Measurements from ENCODE around the gene GTF3C1. TPM values are rescaled to one million over a fixed set of nuclear protein-coding genes. Genes with fewer than 3 reads are reported as not detected.

Gene GTF3C1
- total RNA-seq, 1 donor from 2014 or later = 125 TPM

DNA sequence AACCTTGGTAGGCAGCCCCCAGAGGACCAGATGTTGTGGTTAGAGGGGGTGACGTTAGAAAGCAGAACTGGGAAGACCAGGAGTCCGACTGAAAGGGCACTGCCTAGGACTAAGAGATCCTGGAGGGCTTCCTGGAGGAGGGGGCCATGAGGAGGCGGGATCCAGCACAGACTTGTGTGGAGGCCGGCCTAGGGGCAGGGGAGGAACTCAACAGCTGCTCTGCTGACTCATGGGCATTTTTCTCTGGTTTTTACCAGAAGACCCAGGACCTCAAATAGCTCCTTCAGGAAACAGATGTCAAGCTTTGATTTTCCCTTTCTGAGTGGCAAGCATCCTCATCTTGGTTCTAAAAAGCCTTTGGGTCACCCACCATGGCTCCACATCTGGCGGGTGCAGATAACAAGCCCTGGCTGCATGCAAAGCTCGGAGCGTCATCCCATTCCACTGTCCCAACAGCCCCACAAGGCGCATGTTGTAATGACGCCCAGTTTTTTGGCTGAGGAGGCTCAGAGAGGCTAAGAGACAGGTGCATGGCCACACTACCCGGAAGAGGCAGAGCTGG, 118.7 kb downstream of the GTF3C1 start:
- TF ChIP-seq, protein P1, sequence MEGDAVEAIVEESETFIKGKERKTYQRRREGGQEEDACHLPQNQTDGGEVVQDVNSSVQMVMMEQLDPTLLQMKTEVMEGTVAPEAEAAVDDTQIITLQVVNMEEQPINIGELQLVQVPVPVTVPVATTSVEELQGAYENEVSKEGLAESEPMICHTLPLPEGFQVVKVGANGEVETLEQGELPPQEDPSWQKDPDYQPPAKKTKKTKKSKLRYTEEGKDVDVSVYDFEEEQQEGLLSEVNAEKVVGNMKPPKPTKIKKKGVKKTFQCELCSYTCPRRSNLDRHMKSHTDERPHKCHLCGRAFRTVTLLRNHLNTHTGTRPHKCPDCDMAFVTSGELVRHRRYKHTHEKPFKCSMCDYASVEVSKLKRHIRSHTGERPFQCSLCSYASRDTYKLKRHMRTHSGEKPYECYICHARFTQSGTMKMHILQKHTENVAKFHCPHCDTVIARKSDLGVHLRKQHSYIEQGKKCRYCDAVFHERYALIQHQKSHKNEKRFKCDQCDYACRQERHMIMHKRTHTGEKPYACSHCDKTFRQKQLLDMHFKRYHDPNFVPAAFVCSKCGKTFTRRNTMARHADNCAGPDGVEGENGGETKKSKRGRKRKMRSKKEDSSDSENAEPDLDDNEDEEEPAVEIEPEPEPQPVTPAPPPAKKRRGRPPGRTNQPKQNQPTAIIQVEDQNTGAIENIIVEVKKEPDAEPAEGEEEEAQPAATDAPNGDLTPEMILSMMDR (conservative IDR thresholded peaks at IDR 0.05) = no peak
- no peaks in the 10 kb centered on the region for H3K36me3 Mint-ChIP-seq (ENCODE audit: low read depth)
- no peaks in the 10 kb centered on the region for H3K27me3 Mint-ChIP-seq (ENCODE audit: low read depth)
- DNase-seq (ENCODE audit: low read depth, low spot score) = no peak
- H3K4me1 Mint-ChIP-seq = peaks cover 8% of the 10 kb centered on the region
- H3K4me3 Mint-ChIP-seq = no peak overlapping the region
- H3K9me3 Mint-ChIP-seq = no peaks in the 10 kb centered on the region
- H3K27ac Mint-ChIP-seq (ENCODE audit: unreplicated experiment) = no peak overlapping the region

DNA sequence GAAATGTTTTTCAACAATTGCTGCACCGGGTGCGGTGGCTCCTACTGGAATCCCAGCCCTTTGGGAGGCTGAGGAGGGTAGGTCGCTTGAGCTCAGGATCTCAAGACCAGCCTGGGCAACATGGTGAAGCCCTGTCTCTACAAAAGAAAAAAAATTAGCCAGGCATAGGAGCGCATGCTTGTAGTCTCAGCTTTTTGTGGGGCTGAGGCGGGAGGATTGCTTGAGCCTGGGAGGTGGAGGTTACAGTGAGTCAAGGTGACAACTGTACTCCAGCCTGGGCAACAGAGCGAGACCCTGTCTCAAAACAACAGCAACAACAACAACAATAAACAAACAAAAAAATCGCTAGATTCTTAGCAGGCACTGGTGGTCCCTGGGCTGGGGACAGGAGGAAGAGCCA, 119.2 kb downstream of the GTF3C1 start:
- Mint-ChIP-seq H3K4me1 (peaks cover 8% of the 10 kb centered on the region), H3K27me3 (ENCODE audit: low read depth) (no peaks in the 10 kb centered on the region), H3K9me3 (no peaks in the 10 kb centered on the region), H3K27ac (ENCODE audit: unreplicated experiment) (no peak overlapping the region), H3K4me3 (no peak overlapping the region), H3K36me3 (ENCODE audit: low read depth) (no peaks in the 10 kb centered on the region)
- no peak for DNase-seq (ENCODE audit: low read depth, low spot score)
- TF ChIP-seq, protein P1 (conservative IDR thresholded peaks at IDR 0.05) = no peak

DNA sequence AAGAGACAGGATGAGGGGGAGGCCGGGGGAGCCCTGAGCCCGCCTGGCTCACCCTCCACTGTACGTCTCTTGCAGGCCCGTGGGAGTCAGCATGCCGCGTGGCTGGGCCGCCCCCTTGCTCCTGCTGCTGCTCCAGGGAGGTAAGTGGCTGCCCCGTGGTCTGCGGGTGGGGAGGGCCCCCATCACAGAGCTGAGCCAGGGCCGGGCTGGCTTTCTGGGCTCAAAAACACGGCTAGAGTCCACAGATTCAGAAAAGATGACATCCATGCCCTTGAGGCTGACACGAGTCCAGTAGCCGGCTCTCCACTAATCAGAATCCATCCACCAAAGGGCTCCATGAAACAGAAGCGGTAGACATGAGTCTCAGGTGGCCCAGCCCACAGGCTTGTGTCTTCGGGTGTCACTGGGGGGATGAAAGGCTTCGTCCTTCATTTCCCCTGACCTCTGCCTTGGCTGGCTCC, 119.7 kb downstream of the GTF3C1 start:
- TF ChIP-seq, protein P1 (conservative IDR thresholded peaks at IDR 0.05) = no peak
- no peaks in the 10 kb centered on the region for H3K36me3 Mint-ChIP-seq (ENCODE audit: low read depth)
- DNase-seq (ENCODE audit: low read depth, low spot score) = no peak
- H3K4me1 Mint-ChIP-seq = peaks cover 8% of the 10 kb centered on the region
- no peak overlapping the region for H3K4me3 Mint-ChIP-seq
- no peaks in the 10 kb centered on the region for H3K9me3 Mint-ChIP-seq
- H3K27me3 Mint-ChIP-seq (ENCODE audit: low read depth) = no peaks in the 10 kb centered on the region
- no peak overlapping the region for H3K27ac Mint-ChIP-seq (ENCODE audit: unreplicated experiment)

DNA sequence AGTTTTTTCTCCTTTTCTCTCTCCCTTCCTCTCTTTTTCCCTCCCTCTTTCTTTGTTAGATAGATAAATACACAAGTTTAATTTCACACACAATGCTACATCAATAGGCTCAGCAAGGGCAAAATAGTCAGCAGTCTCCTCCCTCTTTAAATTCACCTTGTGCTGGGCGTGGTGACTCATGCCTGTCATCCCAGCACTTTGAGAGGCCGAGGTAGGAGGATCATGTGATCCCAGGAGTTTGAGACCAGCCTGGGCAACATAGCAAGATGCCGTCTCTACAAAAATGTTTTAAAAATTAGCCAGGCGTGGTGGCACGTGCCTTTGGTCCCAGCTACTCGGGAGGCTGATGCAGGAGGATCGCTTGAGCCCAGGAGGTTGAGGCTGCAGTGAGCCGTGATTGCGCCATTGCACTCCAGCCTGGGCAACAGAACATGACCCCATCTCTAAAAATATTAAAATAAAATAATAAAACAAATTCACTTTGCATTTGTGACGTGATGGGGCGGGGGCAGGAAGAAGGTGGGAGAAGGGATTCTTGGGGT, 120.3 kb downstream of the GTF3C1 start:
- peaks cover 8% of the 10 kb centered on the region for H3K4me1 Mint-ChIP-seq
- no peak overlapping the region for H3K27ac Mint-ChIP-seq (ENCODE audit: unreplicated experiment)
- no peaks in the 10 kb centered on the region for H3K27me3 Mint-ChIP-seq (ENCODE audit: low read depth)
- TF ChIP-seq, protein P1 (conservative IDR thresholded peaks at IDR 0.05) = no peak
- H3K4me3 Mint-ChIP-seq = no peak overlapping the region
- no peaks in the 10 kb centered on the region for H3K9me3 Mint-ChIP-seq
- no peak for DNase-seq (ENCODE audit: low read depth, low spot score)
- H3K36me3 Mint-ChIP-seq (ENCODE audit: low read depth) = no peaks in the 10 kb centered on the region

DNA sequence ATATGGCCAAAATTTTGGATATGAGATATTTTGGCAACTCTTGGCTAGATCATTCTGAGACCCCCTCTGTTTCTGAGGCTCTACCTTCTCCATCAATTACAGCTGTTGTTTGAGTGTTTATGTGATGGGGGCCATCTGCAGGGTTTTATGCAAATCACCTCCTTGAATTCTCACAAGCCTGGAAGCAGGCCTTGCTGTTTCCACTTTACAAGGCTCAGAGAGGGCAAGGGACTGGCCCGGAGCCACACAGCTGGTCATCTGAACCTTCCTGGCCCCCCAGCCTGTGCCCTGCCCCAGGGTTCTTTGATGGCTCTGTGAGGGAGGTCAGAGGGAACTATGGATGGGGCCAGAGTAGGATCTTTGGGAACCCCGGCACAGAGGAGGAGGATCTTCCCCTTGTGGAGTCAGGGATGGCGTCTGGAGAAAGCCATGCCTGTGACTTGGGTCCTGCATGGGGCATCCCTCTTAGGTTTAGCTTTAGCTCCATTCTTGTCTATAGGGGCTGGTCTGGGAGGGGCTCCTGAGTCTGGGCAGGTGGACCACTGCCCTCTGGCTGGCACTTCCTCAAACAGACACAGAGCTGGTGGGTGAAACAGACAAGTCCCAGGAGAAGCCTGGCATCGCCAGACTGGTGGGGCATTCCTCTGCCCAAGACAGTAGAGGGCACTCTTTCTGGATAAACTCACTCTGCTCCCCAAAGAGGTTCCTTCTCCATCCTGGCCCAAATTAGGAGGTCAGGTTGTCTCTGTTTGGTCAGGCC, 121.5 kb downstream of the GTF3C1 start:
- TF ChIP-seq, protein P1 (conservative IDR thresholded peaks at IDR 0.05) = no peak
- Mint-ChIP-seq H3K36me3 (ENCODE audit: low read depth) (no peaks in the 10 kb centered on the region), H3K4me1 (peaks cover 8% of the 10 kb centered on the region), H3K27ac (ENCODE audit: unreplicated experiment) (no peak overlapping the region), H3K9me3 (peaks cover 2% of the 10 kb centered on the region), H3K27me3 (ENCODE audit: low read depth) (no peaks in the 10 kb centered on the region), H3K4me3 (no peak overlapping the region)
- DNase-seq (ENCODE audit: low read depth, low spot score) = no peak
